ENCODE measurements around the gene TMEM87A. TPM values are rescaled to one million over a fixed set of nuclear protein-coding genes. Genes with fewer than 3 reads are reported as not detected.

Gene TMEM87A
- total RNA-seq, 4 donors from 2014 or later = 43.3 to 75.7 (median 46.9) TPM

GRCh38 chr15:42217568-42217967 is 55.7 kb downstream of the TMEM87A start:
- TF ChIP-seq, protein P1, sequence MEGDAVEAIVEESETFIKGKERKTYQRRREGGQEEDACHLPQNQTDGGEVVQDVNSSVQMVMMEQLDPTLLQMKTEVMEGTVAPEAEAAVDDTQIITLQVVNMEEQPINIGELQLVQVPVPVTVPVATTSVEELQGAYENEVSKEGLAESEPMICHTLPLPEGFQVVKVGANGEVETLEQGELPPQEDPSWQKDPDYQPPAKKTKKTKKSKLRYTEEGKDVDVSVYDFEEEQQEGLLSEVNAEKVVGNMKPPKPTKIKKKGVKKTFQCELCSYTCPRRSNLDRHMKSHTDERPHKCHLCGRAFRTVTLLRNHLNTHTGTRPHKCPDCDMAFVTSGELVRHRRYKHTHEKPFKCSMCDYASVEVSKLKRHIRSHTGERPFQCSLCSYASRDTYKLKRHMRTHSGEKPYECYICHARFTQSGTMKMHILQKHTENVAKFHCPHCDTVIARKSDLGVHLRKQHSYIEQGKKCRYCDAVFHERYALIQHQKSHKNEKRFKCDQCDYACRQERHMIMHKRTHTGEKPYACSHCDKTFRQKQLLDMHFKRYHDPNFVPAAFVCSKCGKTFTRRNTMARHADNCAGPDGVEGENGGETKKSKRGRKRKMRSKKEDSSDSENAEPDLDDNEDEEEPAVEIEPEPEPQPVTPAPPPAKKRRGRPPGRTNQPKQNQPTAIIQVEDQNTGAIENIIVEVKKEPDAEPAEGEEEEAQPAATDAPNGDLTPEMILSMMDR (IDR thresholded peaks at IDR 0.05) = no peak
- DNase-seq (ENCODE audit: low spot score) (no peak), ATAC-seq (ENCODE audit: low FRiP score) (no peak)

GRCh38 chr15:42215913-42216829 is 57.1 kb downstream of the TMEM87A start:
- ATAC-seq (ENCODE audit: low FRiP score) = no peak
- DNase-seq (ENCODE audit: low spot score) = no peak
- TF ChIP-seq, protein P1 (IDR thresholded peaks at IDR 0.05) = no peak

DNA sequence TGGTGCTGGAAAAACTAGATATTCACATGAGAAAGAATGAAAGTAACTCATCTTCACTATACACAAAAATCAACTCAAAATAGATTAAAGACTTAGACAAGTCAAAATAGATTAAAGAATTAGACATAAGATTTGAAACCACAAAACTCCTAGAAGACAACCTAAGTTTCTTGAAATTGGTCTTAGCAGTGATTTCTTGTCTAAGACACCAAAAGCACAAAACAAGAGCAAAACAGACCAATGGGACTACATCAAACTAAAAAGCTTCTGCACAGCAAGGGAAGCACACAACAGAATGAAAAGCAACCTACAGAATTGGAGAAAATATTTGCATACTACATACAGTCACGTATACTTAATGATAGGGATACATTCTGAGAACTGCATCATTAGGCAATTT is 58.6 kb downstream of the TMEM87A start:
- TF ChIP-seq, protein P1 (IDR thresholded peaks at IDR 0.05) = no peak
- ATAC-seq (ENCODE audit: low FRiP score) = no peak
- DNase-seq (ENCODE audit: low spot score) = no peak

- TF ChIP-seq, protein P1 (IDR thresholded peaks at IDR 0.05) = no peak
- DNase-seq (ENCODE audit: low spot score) = no peak
- ATAC-seq (ENCODE audit: low FRiP score) = no peak
Observed at GRCh38 chr15:42213511-42213910, 59.7 kb downstream of the TMEM87A start.

DNA sequence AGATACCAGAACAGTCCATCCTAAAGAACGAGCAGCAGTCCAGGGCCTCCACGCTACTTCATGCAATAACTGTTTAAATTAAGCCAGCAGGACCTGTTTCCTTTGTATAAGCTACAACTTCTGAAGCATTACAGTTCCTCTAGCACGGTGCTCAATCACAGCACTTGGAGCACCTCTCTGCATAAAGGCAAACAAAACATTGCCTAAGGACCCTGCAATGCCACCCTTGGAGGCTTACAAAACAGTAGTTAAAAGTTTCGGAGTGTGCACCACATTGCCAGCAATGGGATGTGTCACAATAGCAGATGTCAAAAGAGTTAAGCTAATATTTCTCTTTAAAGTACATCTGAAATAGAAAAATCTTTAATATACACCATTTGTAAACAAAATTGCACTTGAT is 62.5 kb downstream of the TMEM87A start:
- ATAC-seq (ENCODE audit: low FRiP score) (no peak), DNase-seq (ENCODE audit: low spot score) (no peak)
- TF ChIP-seq, protein P1 (IDR thresholded peaks at IDR 0.05) = no peak

DNA sequence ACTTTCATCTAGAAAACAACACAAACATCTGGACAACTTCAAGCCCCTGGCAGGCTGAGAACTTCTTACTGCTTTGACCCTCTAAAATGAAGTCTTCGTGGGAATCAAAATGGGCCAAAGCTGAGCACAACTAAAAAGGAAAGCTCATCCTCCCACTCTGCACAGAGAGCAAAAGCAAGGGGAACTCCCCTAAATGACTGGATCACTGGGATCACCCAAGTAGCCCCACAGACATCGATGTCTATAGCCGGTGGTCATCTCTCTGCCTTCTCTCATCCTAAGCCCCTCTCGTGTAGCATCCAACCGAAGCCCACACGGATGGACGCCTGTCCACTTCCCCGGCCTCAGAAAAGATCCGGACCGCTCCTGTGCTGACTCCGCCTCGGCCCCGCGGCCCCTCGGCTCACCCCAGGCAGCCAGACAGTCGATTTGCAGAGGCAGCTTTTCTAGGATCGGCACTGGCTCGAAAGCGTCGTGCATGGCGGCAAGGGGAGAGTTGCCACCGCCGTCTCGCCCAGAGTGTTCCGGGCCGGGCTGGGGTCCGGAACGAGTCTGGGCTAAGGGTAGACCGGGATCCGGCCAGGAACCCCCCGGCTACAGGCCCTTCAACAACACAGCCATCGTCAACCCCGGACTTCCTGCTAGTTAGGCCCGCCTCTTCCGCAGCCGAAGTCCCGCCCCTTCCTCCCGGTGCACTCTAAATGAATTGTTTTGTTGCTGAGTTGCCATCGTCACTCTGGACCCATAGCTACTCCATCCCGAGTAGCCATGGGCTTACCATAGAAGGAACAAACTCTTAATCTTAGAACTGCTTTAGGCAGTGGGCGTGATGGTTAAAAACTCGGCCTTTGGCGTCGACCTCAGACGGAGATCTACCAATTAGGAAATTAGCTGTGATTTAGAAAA is 65.3 kb downstream of the TMEM87A start, which contains the start of gene VPS39:
Gene VPS39 (minus strand): TSS at position 631 of the 906 bp plus-strand sequence. CDS start 151 bp downstream, at position 480.
- ATAC-seq (ENCODE audit: low FRiP score) = peak; percentile 95
- peak; percentile 65 for DNase-seq (ENCODE audit: low spot score)

More for the DNA sequence above, 65.3 kb downstream of the TMEM87A start, which contains the start of gene VPS39:
- TF ChIP-seq, protein P1 (IDR thresholded peaks at IDR 0.05) = no peak

All from omental fat pad (tissue), 4 donors.